HTERT RPE-1 (cell line): ENCODE data around the gene IL36A.

Experiments
- in situ Hi-C: fragments of 300-500 bp; cut with MboI; formaldehyde crosslinking; loops from 4 replicates; pipeline ENCODE4 v1.14.3; 2020; ENCODE audit warnings: low sequenced_read_pairs

Gene IL36A

GRCh38 chr2:113002677-113003076 is 2.6 kb upstream of the IL36A start:
- in situ Hi-C loops = no loop called here

GRCh38 chr2:113007250-113007649 is 2.0 kb downstream of the IL36A start:
- in situ Hi-C loops = no loop called here

- in situ Hi-C loops = no loop called here
Observed at GRCh38 chr2:113009622-113010021, 4.4 kb downstream of the IL36A start.

- in situ Hi-C loops = no loop called here
Observed at GRCh38 chr2:113010088-113010487, 4.8 kb downstream of the IL36A start.

GRCh38 chr2:113011108-113011507 is 5.8 kb downstream of the IL36A start:
- in situ Hi-C loops = no loop called here

- in situ Hi-C loops = no loop called here
Observed at GRCh38 chr2:113012436-113013335, 7.4 kb downstream of the IL36A start.

GRCh38 chr2:113013336-113013661 is 8.0 kb downstream of the IL36A start:
- in situ Hi-C loops = no loop called here

GRCh38 chr2:113014067-113014466 is 8.8 kb downstream of the IL36A start:
- in situ Hi-C loops = no loop called here

- in situ Hi-C loops = no loop called here
Observed at GRCh38 chr2:113015042-113015441, 9.8 kb downstream of the IL36A start.

GRCh38 chr2:113015655-113016054 is 10.4 kb downstream of the IL36A start:
- in situ Hi-C loops = no loop called here

GRCh38 chr2:113018509-113018908 is 13.2 kb downstream of the IL36A start:
- in situ Hi-C loops = no loop called here

- in situ Hi-C loops = no loop called here
Observed at GRCh38 chr2:113021312-113021711, 16.1 kb downstream of the IL36A start.

GRCh38 chr2:113024764-113025163 is 19.5 kb downstream of the IL36A start:
- in situ Hi-C loops = no loop called here

GRCh38 chr2:113025737-113026136 is 20.5 kb downstream of the IL36A start:
- in situ Hi-C loops = no loop called here

- in situ Hi-C loops = no loop called here
Observed at GRCh38 chr2:113027691-113028090, 22.4 kb downstream of the IL36A start.

GRCh38 chr2:113028112-113028511 is 22.9 kb downstream of the IL36A start:
- in situ Hi-C loops = no loop called here

GRCh38 chr2:113032737-113033136 is 27.5 kb downstream of the IL36A start:
- in situ Hi-C loops = no loop called here

- in situ Hi-C loops = no loop called here
Observed at GRCh38 chr2:113034016-113034415, 28.8 kb downstream of the IL36A start.

- in situ Hi-C loops = no loop called here
Observed at GRCh38 chr2:113036763-113037162, 31.5 kb downstream of the IL36A start.

- in situ Hi-C loops = no loop called here
Observed at GRCh38 chr2:113038291-113038690, 33.0 kb downstream of the IL36A start.

GRCh38 chr2:113039158-113039557 is 33.9 kb downstream of the IL36A start:
- in situ Hi-C loops = no loop called here

GRCh38 chr2:113039719-113040118 is 34.5 kb downstream of the IL36A start:
- in situ Hi-C loops = no loop called here

GRCh38 chr2:113041871-113042270 is 36.6 kb downstream of the IL36A start:
- in situ Hi-C loops = no loop called here
